Activated CD8-positive, alpha-beta T cell treated with anti-CD3 and anti-CD28 coated beads for 36 hours (primary cell): Measurements from ENCODE around the gene IAH1. TPM values are rescaled to one million over a fixed set of nuclear protein-coding genes. Genes with fewer than 3 reads are reported as not detected.

ENCODE experiments used
- ATAC-seq: fragments of 200-7000 bp; cut with Tn5 transposase; one replicate; pipeline ENCODE4 v1.10.0; 2021; ENCODE audit warnings: mild to moderate bottlenecking, moderate library complexity
- CTCF ChIA-PET: fragments of 350-600 bp; sonication (Branson Sonifier 250); formaldehyde crosslinking; loops from one replicate; lab custom pipeline; 2021; ENCODE audit warnings: antibody characterized with exemption; lab: Charles Lee
- POLR2A ChIA-PET: fragments of 350-600 bp; sonication (Branson Sonifier 250); formaldehyde crosslinking; loops from one replicate; lab custom pipeline; 2021; ENCODE audit warnings: antibody characterized with exemption; lab: Charles Lee
- DNase-seq: peaks from one replicate; pipeline ENCODE4 v3.0.0-alpha.2; 2020
- H3K27ac Mint-ChIP-seq: one replicate; pipeline ENCODE4 v1.8.0; 2021; ENCODE audit warnings: mild to moderate bottlenecking, mixed read lengths
- H3K27me3 Mint-ChIP-seq: one replicate; pipeline ENCODE4 v1.8.0; 2021; ENCODE audit warnings: mixed read lengths
- H3K36me3 Mint-ChIP-seq: one replicate; pipeline ENCODE4 v1.8.0; 2021; ENCODE audit warnings: low read depth, mixed read lengths
- H3K4me1 Mint-ChIP-seq: one replicate; pipeline ENCODE4 v1.8.0; 2021; ENCODE audit warnings: low read depth, mixed read lengths
- H3K4me3 Mint-ChIP-seq: one replicate; pipeline ENCODE4 v1.8.0; 2021; ENCODE audit warnings: mild to moderate bottlenecking, moderate library complexity, mixed read lengths
- H3K9me3 Mint-ChIP-seq: one replicate; pipeline ENCODE4 v1.8.0; 2021; ENCODE audit warnings: mixed read lengths
- CTCF ChIP-seq: fragments of 200-600 bp; IDR thresholded peaks from one replicate; pipeline ENCODE4 v1.8.0; 2022; ENCODE audit warnings: antibody characterized with exemption, mild to moderate bottlenecking
- intact Hi-C: fragments of 100-400 bp; cut with micrococcal nuclease; formaldehyde crosslinking; loops from one replicate; pipeline ENCODE4 v1.10.0; 2022
- total RNA-seq, 2 experiments: library from RNA; stranded (reverse); gene quantifications; one replicate each; pipeline ENCODE4 v1.2.3, GENCODE V29; 2021

The IAH1 gene
- total RNA-seq, 2 experiments from 2014 or later = 64.9 to 67.3 TPM

GRCh38 chr2:9439536-9439935, 34.8 kb upstream of the IAH1 start:
- Mint-ChIP-seq H3K27ac (no peak overlapping the region), H3K4me1 (no peaks in the 10 kb centered on the region), H3K27me3 (no peaks in the 10 kb centered on the region), H3K36me3 (peaks cover 44% of the 10 kb centered on the region), H3K4me3 (no peak overlapping the region), H3K9me3 (no peaks in the 10 kb centered on the region)
- intact Hi-C loops = no loop called here
- ChIA-PET CTCF (no interaction called here), POLR2A (no interaction called here)
- no peak for TF ChIP-seq CTCF
- DNase-seq = no peak
- no peak for ATAC-seq

- Mint-ChIP-seq H3K27me3 (no peaks in the 10 kb centered on the region), H3K4me1 (peaks cover 4% of the 10 kb centered on the region), H3K4me3 (no peak overlapping the region), H3K36me3 (peaks cover 45% of the 10 kb centered on the region), H3K27ac (no peak overlapping the region), H3K9me3 (no peaks in the 10 kb centered on the region)
- TF ChIP-seq CTCF = no peak
- ChIA-PET POLR2A (no interaction called here), CTCF (no interaction called here)
- intact Hi-C loops = no loop called here
- DNase-seq (no peak), ATAC-seq (no peak)
Measured at GRCh38 chr2:9440058-9440727, 34.2 kb upstream of the IAH1 start.

- TF ChIP-seq CTCF = no peak
- no peak for DNase-seq
- Mint-ChIP-seq H3K4me1 (peaks cover 9% of the 10 kb centered on the region), H3K27ac (no peak overlapping the region), H3K4me3 (no peak overlapping the region), H3K9me3 (no peaks in the 10 kb centered on the region), H3K36me3 (peaks cover 47% of the 10 kb centered on the region), H3K27me3 (no peaks in the 10 kb centered on the region)
- POLR2A ChIA-PET = no interaction called here
- CTCF ChIA-PET = no interaction called here
- ATAC-seq = no peak
- intact Hi-C loops = no loop called here
Measured at GRCh38 chr2:9441556-9441955, 32.8 kb upstream of the IAH1 start.

- H3K27me3 Mint-ChIP-seq = no peaks in the 10 kb centered on the region
Measured at GRCh38 chr2:9443526-9443925, 30.8 kb upstream of the IAH1 start.

More at GRCh38 chr2:9443526-9443925, 30.8 kb upstream of the IAH1 start:
- no peak overlapping the region for H3K4me3 Mint-ChIP-seq
- ATAC-seq = no peak
- TF ChIP-seq CTCF = no peak
- no peaks in the 10 kb centered on the region for H3K9me3 Mint-ChIP-seq
- no peak for DNase-seq
- peaks cover 9% of the 10 kb centered on the region for H3K4me1 Mint-ChIP-seq
- ChIA-PET CTCF (interaction anchor here (2.0 kb wide), 1 partner anchor 14 kb away, joined by 6 read pairs; no protein-coding TSS in a partner anchor), POLR2A (interaction anchor here (0.6 kb wide), 1 partner anchor 112 kb away, joined by 3 read pairs; no protein-coding TSS in a partner anchor)
- intact Hi-C loops = no loop called here
- H3K36me3 Mint-ChIP-seq = peaks cover 43% of the 10 kb centered on the region
- H3K27ac Mint-ChIP-seq = no peak overlapping the region
